ENCODE results near the gene CYYR1.

The CYYR1 gene

DNA sequence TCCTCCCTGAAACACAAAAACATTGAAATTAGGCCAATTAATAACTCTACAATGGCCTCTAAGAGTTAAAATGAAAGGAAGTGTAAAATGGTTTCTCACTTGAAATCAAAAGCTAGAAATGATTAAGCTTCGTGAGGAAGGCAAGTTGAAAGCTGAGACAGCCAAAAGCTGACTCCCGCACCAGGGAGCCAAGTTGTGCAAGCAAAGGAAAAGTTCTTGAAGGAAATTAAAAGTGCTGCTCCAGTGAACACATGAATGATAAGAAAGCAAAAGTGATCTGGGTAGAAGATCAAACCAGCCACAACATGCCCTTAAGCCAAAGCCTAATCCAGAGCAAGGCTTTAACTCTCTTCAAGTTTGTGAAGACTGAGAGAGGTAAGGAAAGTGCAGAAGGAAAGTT, 22.8 kb downstream of the CYYR1 start:
- no peak for DNase-seq

GRCh38 chr21:26546446-26547097, 26.5 kb downstream of the CYYR1 start:
- DNase-seq: no peak

GRCh38 chr21:26544201-26544775, 28.8 kb downstream of the CYYR1 start:
- DNase-seq: no peak

- no peak for DNase-seq
Measured at GRCh38 chr21:26540651-26541050, 32.4 kb downstream of the CYYR1 start.

DNA sequence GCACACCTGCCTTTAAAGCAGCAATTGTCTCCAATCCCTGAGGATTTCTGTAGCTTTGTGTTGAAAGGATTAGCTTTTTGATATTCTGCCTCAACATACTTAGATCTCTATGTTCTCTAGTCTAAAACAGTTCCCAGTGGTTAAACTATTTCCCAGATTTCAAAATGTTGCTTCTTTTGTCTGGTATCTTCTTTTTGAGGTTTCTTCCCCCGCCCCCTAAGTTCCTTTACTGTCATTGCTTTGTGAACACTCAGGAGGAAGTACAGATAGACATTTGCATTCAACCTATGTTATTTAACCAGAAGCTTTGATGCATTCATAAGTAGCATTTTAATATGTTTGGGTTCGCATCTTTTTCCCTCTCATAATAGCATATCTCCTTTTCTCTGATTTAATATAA, 33.5 kb downstream of the CYYR1 start:
- DNase-seq: no peak

DNA sequence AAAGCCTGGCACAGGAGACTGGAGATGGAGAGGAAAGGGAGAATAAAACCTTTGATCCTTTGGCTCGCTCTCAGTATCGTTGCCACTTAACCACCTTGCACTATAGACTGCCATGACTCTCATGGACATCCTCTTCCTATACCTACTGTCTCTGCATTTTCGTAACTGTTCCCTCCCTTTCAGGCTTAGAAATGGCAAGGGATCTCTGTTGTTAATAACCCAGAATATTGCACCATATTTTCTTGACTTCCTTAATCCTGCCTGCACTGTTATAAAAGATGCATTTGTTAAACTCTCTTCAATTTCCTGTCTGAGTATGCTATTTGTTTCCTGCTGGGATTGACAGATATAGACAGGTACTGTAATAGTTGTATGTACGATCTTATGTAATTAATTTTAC, 38.6 kb downstream of the CYYR1 start:
- DNase-seq: no peak

DNA sequence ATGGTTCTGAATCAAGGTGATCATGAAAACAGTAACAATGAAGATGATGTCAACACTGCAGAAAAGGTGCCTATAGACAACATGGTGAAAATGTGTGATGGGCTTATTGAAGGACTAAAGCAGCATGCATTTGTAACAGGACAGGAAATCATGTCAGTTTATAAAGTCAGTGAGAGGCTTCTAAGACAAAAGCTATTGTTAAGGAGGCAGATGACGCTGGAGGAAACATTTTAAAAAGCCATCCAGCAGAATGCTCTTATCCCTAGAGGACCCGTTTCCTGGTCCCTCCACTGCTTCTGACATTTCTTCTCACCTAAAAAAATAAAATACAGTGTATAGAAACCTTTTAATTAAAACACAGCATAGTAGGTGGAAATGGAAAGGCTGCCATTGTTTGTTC, 40.9 kb downstream of the CYYR1 start:
- DNase-seq: no peak

- DNase-seq: no peak
Measured at GRCh38 chr21:26529526-26529925, 43.6 kb downstream of the CYYR1 start.

GRCh38 chr21:26528882-26529281, 44.2 kb downstream of the CYYR1 start:
- no peak for DNase-seq

DNA sequence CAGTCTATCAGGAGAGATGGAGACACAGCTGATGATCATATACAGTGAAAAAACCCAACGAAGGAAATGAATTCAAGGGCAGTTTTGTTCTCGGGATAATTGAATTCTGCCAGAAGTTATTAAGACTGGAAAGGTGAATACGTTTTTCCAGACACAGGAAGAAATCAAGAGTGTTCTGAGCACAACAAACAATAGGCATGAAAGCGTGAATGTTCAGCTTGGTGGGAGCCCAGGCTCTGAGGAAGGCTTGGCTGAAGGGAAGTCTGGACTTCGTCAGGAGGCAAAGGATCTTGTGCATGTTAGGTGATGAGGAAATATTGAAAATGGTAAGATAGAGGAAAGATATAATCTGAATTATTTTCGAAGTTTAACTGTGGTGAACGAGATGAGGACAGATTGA, 50.4 kb downstream of the CYYR1 start:
- DNase-seq: no peak

GRCh38 chr21:26519142-26519541, 53.9 kb downstream of the CYYR1 start:
- no peak for DNase-seq

- no peak for DNase-seq
Measured at GRCh38 chr21:26515257-26515656, 57.8 kb downstream of the CYYR1 start.

DNA sequence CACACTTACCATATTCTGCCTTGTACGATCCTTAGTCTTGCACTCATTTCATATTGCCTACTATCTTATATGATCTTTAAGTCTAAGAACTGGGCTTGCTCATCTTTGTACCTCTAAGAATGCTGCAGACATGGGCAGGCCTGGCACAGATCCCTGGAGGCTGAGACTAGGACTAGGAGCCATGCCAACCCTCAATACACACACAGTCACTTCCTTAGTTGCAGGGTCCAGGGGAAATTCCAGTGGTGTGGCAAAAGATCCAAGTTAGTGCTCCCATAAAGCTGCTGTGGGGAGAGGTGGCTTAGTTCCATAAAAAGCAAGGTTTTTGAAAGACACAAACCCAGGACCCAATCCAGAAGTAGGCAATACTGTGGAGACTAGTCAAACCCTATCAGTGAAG, 59.9 kb downstream of the CYYR1 start:
- no peak for DNase-seq

DNA sequence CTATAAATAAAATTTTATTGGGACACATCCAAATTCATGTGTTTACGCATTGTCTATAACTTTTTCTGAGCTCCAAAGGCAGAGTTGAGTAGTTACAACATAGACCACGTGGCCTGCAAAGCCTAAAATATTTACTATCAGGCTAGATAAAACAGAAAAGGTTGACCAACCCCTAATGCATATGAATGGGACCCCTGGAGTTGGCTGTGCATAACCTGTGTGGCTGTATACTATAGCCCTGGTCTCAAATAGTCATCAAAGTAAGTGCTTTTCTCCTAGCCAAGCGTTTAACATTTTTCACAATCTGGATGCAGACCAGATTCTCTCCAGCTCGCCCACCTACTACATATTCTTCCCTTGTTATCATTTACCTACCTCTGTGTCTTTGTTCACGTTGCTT, 60.4 kb downstream of the CYYR1 start:
- DNase-seq: no peak

DNA sequence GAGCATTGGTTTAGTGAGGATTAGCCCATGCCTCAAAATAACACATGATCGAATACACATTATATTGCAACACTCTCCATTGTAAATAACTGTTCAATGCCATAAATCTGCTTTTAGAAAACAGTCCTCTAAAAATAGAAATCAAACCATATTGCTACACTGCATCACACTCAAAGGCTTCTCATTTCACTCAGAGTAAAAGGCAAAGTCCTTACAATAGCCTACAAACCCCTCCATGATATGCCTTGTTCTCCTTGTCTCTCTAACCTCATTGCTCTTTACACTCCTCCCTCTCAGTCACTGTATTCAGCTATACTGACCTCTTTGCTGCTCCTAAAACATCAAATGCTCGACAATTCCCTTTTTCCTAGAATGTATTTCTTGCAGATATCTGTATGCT, 64.2 kb downstream of the CYYR1 start:
- no peak for DNase-seq

- no peak for DNase-seq
Measured at GRCh38 chr21:26506956-26507355, 66.1 kb downstream of the CYYR1 start.

DNA sequence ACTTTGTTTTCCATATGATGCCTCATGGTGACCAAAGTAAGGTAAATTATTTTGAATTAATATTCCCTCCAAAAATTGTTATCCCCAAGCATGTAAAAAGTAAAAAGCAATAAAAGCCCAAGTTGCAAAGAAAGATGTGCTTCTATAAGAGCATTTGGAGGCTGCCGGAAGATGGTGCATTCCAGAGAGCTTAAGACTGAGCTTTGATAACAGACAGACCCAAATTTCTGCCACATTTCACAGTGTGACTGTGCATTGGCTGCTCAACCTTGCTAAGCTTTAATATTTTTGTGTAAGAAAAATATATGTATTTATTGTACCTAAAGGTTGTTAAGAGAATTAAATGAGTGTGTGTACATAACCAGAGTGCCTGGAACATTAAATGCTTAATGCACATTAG, 67.9 kb downstream of the CYYR1 start:
- DNase-seq: no peak

- DNase-seq: no peak
Measured at GRCh38 chr21:26503414-26503813, 69.7 kb downstream of the CYYR1 start.

DNA sequence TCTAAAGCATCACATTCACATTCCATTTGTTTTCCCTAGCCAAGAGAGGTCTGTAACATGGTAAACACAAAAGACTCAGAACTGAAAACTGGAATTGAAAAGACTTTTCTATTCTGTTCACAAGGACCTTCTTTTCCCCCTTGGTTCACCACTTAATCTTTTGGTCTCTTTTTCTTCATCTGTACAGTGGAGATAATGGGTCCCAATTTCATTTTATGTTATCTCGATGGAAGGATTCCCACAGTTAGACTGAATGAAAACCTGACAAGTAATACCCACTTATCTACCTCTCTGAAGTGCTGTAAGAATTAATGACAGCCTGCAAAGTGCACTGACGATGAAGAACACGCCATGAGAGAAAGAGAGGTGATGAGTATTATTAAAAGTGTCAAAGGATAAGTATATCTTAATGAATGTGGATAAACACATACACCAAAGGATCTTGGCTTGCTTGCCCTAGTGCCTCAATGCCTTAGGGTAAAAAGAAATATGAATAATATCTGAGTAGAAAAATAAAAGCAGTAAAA, 71.5 kb downstream of the CYYR1 start:
- no peak for DNase-seq

DNA sequence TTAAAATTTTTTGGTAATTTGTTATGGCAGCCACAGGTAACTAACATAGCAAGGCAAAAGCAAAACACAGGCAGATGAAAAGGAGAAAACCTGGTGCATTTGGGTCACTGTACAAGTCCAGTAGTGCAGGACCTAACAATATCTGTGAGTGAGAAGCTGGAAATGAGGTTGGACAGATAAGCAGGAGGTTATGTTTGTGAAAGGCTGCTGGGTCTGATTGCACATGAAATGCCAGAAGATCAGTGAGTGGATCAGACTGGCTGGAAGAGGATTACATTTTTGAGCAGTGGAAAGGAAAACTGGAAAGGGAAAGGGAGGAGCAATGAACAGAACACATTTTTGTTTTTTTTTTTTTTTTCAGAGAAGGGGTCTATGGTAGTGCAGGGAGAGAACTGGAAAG, 73.6 kb downstream of the CYYR1 start:
- no peak for DNase-seq

DNA sequence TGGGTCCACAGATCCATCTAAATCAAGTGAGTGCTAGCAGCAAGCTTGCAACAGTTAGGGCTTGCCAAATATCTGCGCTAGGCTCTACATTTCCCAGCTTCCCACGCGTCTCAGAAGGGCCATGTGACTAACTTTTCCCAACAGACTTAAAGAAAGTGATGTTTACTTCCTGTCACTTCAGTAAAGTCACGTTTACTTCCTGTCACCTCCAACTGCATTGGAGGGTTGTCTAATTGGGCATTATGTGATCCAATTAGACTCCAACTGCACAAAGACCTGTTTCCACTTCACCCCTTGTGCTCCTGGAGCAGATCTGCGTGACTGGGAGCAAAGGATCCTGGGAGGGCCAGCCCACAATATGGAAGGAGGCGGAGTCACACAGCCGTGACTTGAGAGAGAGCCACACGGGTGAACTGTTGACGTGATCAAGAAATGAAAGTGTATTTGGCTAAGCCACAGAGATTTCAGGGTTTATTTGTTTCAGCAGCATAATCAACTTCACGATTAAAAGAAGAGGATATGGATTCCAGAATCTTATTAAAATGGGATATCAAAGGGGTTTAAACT, 77.7 kb downstream of the CYYR1 start:
- no peak for DNase-seq

- no peak for DNase-seq
Measured at GRCh38 chr21:26491663-26492062, 81.4 kb downstream of the CYYR1 start.

- no peak for DNase-seq
Measured at GRCh38 chr21:26490771-26491170, 82.3 kb downstream of the CYYR1 start.

GRCh38 chr21:26489781-26490180, 83.3 kb downstream of the CYYR1 start:
- DNase-seq: no peak
